Activated T-cell treated with anti-CD3 and anti-CD28 coated beads for 48 hours (primary cell): Measurements from ENCODE around the gene TBC1D10A.
A peak's percentile ranks its signal among the peaks of the same experiment; 100 is the strongest.

Experiments
- DNase-seq: peaks from one replicate; pipeline ENCODE4 v3.0.0-alpha.2; 2020; ENCODE audit warnings: low read depth

The TBC1D10A gene

GRCh38 chr22:30265823-30266444 is 60.8 kb downstream of the TBC1D10A start:
- peak; percentile 85 for DNase-seq

GRCh38 chr22:30265131-30265720 is 61.5 kb downstream of the TBC1D10A start:
- DNase-seq: no peak

GRCh38 chr22:30263883-30264282 is 62.9 kb downstream of the TBC1D10A start:
- no peak for DNase-seq

DNA sequence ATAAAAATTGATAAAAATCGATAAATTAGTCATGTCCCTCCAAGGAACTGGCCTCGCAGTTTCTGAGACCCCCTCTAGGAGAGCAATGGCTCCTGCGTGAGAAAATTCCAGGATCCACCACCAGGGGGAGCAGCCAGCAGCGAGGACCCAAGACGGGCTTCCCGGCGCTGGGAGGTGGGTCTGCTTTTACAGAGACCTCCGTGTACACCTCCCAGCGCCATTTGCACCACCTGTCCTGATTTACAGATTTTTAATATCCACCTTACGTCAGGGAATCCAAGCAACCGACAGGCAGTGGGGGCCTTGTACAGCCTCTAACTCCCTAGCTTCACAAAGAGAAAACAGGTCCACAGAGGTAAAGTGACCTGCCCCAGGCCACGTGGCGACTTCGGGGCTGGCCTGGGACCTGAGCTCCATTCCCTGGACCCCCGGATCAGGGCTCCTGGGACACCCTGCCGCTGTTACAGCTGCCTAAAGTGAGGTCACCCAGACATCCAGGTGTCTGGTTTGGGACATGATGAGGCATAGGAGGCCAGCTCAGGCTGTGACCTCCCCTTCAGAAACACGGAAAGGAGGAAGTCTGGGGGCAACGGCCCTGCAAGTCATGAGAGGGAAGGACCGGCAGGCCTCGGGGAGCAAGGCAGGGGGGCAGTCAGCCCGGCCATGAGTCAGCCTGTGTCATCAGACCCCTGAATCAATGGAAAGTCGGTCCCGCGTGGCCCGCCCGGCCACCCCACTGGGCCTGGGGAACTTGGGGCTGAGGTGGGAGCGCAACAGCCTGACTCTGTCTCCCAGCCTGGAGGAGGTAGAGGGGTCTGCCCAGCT is 63.6 kb downstream of the TBC1D10A start:
- DNase-seq: peak; percentile 79

DNA sequence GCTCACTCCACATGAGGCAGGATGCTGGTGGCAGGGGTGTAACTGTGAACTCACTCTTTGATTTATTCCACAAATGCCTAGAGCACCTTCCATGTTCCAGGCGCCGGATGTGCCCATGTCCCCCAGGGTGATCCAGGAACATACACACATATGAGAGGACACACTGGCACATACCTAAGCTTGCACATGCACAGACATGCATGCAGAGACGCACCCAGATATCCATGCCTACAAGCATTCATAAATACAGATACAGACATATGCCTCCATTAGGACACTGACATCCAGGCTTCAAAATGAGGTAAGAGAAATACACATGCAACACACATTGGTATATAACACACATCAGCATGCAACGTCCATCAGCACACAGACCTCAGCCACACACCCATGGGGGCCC is 64.6 kb downstream of the TBC1D10A start:
- DNase-seq: no peak

GRCh38 chr22:30261134-30261533 is 65.6 kb downstream of the TBC1D10A start:
- no peak for DNase-seq

DNA sequence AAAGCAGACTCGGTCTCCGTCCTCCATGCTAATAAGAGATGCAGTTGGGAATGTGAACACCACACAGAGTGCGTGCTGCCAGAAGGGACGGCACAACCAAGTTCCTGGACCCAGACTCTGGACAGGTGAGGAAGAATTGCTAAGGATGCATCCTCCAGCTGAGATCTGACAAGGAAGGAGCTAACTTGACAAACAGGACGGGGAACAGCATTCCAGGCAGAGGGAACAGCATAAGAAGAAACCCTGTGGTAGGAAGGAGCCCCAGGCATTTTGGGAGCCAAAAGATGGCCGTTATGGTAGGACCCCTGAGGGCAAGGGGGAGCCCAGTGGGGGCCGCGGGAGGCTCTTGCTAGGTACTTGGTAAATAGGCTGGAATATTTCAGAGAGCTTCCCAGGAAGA is 66.1 kb downstream of the TBC1D10A start:
- no peak for DNase-seq

- DNase-seq: no peak
Measured at GRCh38 chr22:30260276-30260675, 66.5 kb downstream of the TBC1D10A start.

- DNase-seq: no peak
Measured at GRCh38 chr22:30254314-30254713, 72.4 kb downstream of the TBC1D10A start.

GRCh38 chr22:30253205-30253852 is 73.4 kb downstream of the TBC1D10A start:
- no peak for DNase-seq

- DNase-seq: no peak
Measured at GRCh38 chr22:30252411-30253204, 74.1 kb downstream of the TBC1D10A start.

GRCh38 chr22:30251711-30252110 is 75.0 kb downstream of the TBC1D10A start:
- DNase-seq: no peak

DNA sequence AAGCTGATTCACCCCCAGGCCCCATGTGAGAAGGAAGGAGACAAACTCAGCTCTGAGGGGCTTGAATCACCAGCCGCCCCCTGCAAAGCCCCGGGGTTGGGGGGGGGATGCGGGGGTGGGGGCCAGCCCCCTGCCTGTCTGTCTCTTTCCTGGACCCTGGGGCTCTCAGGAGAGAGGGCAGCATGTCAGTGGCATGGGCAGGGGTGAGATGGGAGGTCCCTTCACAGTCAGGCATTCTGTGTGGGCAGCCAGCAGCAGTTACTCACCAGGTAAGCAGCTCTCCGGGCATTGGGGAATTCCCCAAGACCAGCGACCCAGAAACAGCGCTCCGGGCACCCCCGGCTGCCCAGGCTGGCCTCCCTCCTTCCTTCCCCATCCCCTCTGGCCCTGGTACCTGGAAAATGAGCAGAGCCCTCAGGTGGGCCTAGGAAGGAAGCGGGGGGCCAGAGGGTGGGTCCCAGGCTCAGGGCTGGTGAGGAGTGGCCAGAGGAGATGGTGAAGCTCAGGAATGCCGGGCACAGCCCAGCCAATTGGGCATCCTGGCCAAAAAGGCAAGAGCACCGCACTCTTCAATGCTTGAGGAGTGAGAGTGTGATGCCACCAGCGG is 76.0 kb downstream of the TBC1D10A start:
- peak; percentile 54 for DNase-seq

- no peak for DNase-seq
Measured at GRCh38 chr22:30250039-30250565, 76.6 kb downstream of the TBC1D10A start.

- no peak for DNase-seq
Measured at GRCh38 chr22:30249049-30250038, 77.4 kb downstream of the TBC1D10A start.

DNA sequence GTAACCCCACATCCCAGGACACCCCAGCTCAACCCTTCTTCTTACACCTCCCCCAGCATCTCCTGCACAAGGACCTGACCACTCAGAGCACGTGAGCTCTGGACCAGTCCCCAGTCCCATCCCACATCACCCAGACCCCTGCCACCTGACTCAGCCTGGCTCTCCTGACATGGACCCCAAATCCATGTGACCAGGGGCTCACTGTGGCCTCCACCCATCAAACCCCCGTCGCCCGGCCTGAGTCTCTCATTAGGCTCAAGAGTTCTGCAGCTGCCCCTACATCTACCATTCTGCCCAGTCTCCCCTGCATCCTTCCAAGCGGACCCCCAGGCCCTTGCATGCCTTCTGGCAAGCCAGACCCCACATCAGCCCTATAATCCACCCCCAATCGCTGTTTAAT is 78.3 kb downstream of the TBC1D10A start:
- DNase-seq: no peak

DNA sequence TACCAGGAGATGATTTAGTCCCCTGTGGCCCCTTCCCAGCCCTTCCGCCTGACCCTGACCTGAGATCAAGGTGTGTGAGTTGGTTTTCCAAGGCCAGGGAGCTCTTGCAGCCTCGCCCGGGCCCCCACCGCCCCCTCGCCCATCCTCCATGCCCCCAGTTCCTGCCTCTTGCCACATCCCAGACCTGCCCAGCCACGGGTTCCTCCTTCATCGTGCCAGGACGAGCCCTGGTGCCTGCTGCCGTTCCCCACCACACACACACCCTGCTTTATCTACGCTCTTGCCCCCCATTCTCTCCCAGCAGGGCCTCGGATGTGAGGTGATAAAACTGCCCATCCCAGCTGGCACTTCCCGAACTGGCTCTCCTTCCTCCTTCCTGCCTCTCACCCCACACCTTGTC is 78.8 kb downstream of the TBC1D10A start:
- DNase-seq: no peak

DNA sequence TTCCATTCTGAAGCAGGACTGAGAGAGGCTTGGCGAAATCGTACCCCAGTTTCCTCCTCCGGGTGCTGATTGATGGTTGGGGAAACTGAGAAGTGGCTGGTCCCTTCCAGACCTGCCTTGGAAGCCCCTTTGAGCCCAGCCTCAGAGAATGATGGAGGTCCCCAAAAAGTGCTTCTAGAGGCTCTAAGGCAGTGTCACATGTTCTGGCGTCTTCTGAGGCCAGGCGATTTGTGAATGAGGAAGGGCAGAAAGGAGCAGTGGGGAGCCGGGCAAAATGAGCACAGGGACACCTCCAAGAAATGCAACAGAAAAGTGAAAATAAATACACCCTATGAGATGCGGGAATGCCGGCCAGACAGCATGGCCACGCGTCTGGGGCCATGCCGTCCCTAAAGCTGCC is 79.2 kb downstream of the TBC1D10A start:
- DNase-seq: no peak

GRCh38 chr22:30246814-30247376 is 79.8 kb downstream of the TBC1D10A start:
- DNase-seq: no peak
